IMR-90 (cell line): ENCODE data around the gene ENTPD7.

Experiments
- CEBPB ChIP-seq: IDR thresholded peaks from 2 replicates; pipeline ENCODE4 v1.6.1; 2012; ENCODE audit warnings: low read depth, low read length, improper control_type of control experiment
- CHD1 ChIP-seq: IDR thresholded peaks from 2 replicates; pipeline ENCODE4 v1.6.1; 2012; ENCODE audit warnings: low read depth, low read length, improper control_type of control experiment
- CTCF ChIP-seq: conservative IDR thresholded peaks from 2 replicates; pipeline ENCODE4 v1.5.1; 2012; ENCODE audit warnings: mild to moderate bottlenecking, low read depth, low read length, improper control_type of control experiment
- MAFK ChIP-seq: IDR thresholded peaks from 2 replicates; pipeline ENCODE4 v1.6.1; 2012; ENCODE audit warnings: low read depth, low read length, improper control_type of control experiment
- POLR2A ChIP-seq: IDR thresholded peaks from 2 replicates; pipeline ENCODE4 v1.6.1; 2012; ENCODE audit warnings: mild to moderate bottlenecking, low read depth, low read length
- RAD21 ChIP-seq: IDR thresholded peaks from 2 replicates; pipeline ENCODE4 v1.6.1; 2012; ENCODE audit warnings: low read length, improper control_type of control experiment
- RCOR1 ChIP-seq: IDR thresholded peaks from 2 replicates; pipeline ENCODE4 v1.6.1; 2012; ENCODE audit warnings: mild to moderate bottlenecking, low read length, improper control_type of control experiment; ENCODE audit not compliant: insufficient replicate concordance
- RFX5 ChIP-seq: IDR thresholded peaks from 2 replicates; pipeline ENCODE4 v1.8.0; 2012; ENCODE audit warnings: low read depth, mild to moderate bottlenecking, low read length, moderate library complexity

- TF ChIP-seq CTCF = no peak
- TF ChIP-seq POLR2A = no peak
- TF ChIP-seq MAFK = no peak
- no peak for TF ChIP-seq RAD21
- TF ChIP-seq CHD1 = no peak
- TF ChIP-seq RCOR1 = no peak
- no peak for TF ChIP-seq RFX5
- TF ChIP-seq CEBPB = no peak
Observed at GRCh38 chr10:99682032-99682431, 22.7 kb downstream of the ENTPD7 start.
